ENCODE data around the gene EFEMP2.

The EFEMP2 gene

GRCh38 chr11:65864706-65865471 lies 7.7 kb downstream of the EFEMP2 start:
- DNase-seq, result no peak

GRCh38 chr11:65863889-65864705 lies 8.5 kb downstream of the EFEMP2 start:
- DNase-seq, result peak; percentile 2

- DNase-seq, result peak; percentile 1
Observed at GRCh38 chr11:65862941-65863888, 9.4 kb downstream of the EFEMP2 start.

GRCh38 chr11:65862191-65862735 lies 10.3 kb downstream of the EFEMP2 start:
- DNase-seq, result peak; percentile 1

GRCh38 chr11:65861533-65862183 lies 10.9 kb downstream of the EFEMP2 start:
- DNase-seq, result peak; percentile 2

- no peak for DNase-seq
Observed at GRCh38 chr11:65861165-65861505, 11.5 kb downstream of the EFEMP2 start.

- peak; percentile 99 for DNase-seq
Observed at GRCh38 chr11:65860278-65861164, 12.1 kb downstream of the EFEMP2 start, which contains the start of gene MUS81. Gene MUS81 (plus strand): TSS chr11:65860433. CDS start chr11:65860754, 321 bp downstream.

- DNase-seq, result no peak
Observed at GRCh38 chr11:65859812-65860277, 12.8 kb downstream of the EFEMP2 start.

- DNase-seq, result peak; percentile 100
Observed at GRCh38 chr11:65859095-65859811, 13.3 kb downstream of the EFEMP2 start.

- DNase-seq, result no peak
Observed at GRCh38 chr11:65858681-65859087, 13.9 kb downstream of the EFEMP2 start.

GRCh38 chr11:65857853-65858680 lies 14.5 kb downstream of the EFEMP2 start, which contains the start of gene CFL1:
Gene CFL1 (minus strand): TSS chr11:65858180. CDS start chr11:65858099, 81 bp downstream.
- peak; percentile 98 for DNase-seq

- DNase-seq, result no peak
Observed at GRCh38 chr11:65857500-65857852, 15.1 kb downstream of the EFEMP2 start.

GRCh38 chr11:65856689-65857499 lies 15.7 kb downstream of the EFEMP2 start:
- peak; percentile 76 for DNase-seq

GRCh38 chr11:65855927-65856363 lies 16.7 kb downstream of the EFEMP2 start:
- no peak for DNase-seq

GRCh38 chr11:65854852-65855837 lies 17.5 kb downstream of the EFEMP2 start:
- DNase-seq, result no peak

- DNase-seq, result peak; percentile 11
Observed at GRCh38 chr11:65854161-65854592, 18.4 kb downstream of the EFEMP2 start.

Measured in EL (cell line).